Measurements from ENCODE around the gene PERM1. TPM values are rescaled to one million over a fixed set of nuclear protein-coding genes. Genes with fewer than 3 reads are reported as not detected.
A peak's percentile ranks its signal among the peaks of the same experiment; 100 is the strongest.

The PERM1 gene
- total and polyA plus RNA-seq, 2 experiments from 2014 or later, result 0.77 to 1.0 TPM

DNA sequence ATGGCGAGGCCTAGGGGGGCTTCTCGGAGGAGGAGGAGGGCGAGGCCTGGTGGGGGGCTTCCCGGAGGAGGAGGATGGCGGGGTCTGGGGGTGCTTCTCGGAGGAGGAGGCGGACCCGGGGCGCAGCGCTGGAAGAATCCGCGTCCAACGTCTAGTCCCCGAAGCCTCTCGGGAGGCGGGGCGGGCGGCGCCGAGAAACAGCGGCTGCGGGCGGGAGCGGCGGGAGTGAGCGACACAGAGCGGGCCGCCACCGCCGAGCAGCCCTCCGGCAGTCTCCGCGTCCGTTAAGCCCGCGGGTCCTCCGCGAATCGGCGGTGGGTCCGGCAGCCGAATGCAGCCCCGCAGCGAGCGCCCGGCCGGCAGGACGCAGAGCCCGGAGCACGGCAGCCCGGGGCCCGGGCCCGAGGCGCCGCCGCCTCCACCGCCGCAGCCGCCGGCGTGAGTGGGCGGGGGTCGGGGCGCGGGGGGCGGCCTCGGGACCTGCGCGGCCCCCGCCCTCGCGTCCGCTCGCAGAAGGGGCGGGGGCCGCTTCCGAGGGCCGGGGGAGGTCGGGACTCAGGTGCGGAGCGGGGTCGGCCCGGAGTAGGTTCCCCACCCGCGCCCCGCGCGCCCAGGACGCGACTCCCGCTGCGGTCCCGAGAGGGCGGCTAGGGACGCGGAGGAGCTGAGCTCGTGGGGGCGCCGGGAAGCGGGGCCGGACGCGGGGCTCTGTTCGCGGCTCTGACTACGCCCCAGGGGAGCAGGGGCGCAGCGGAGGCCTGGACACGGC, 21.3 kb downstream of the PERM1 start, which contains the start of gene KLHL17:
KLHL17 (plus strand) TSS at position 222 of the 769 bp plus-strand sequence; CDS start at position 332, 110 bp downstream.
- peak within 1 kb of the TSS; percentile 94 for H3K4me3 ChIP-seq
- peaks cover 3% of the 10 kb centered on the region for H3K4me1 ChIP-seq (ENCODE audit: low read depth)
- peaks cover 8% of the 10 kb centered on the region for H3K27me3 ChIP-seq
- H3K9me3 ChIP-seq (ENCODE audit: low read depth), result no peaks in the 10 kb centered on the region
- peak; percentile 75 to 78 for DNase-seq (ENCODE audit: low read depth in 1 of 2, low spot score in 1 of 2)
- TF ChIP-seq, protein P1, sequence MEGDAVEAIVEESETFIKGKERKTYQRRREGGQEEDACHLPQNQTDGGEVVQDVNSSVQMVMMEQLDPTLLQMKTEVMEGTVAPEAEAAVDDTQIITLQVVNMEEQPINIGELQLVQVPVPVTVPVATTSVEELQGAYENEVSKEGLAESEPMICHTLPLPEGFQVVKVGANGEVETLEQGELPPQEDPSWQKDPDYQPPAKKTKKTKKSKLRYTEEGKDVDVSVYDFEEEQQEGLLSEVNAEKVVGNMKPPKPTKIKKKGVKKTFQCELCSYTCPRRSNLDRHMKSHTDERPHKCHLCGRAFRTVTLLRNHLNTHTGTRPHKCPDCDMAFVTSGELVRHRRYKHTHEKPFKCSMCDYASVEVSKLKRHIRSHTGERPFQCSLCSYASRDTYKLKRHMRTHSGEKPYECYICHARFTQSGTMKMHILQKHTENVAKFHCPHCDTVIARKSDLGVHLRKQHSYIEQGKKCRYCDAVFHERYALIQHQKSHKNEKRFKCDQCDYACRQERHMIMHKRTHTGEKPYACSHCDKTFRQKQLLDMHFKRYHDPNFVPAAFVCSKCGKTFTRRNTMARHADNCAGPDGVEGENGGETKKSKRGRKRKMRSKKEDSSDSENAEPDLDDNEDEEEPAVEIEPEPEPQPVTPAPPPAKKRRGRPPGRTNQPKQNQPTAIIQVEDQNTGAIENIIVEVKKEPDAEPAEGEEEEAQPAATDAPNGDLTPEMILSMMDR (IDR thresholded peaks at IDR 0.05; ENCODE audit: low read depth, low read length), result no peak
- peaks cover 7% of the 10 kb centered on the region for H3K36me3 ChIP-seq
- no peak within 1 kb of the TSS for H3K27ac ChIP-seq

DNA sequence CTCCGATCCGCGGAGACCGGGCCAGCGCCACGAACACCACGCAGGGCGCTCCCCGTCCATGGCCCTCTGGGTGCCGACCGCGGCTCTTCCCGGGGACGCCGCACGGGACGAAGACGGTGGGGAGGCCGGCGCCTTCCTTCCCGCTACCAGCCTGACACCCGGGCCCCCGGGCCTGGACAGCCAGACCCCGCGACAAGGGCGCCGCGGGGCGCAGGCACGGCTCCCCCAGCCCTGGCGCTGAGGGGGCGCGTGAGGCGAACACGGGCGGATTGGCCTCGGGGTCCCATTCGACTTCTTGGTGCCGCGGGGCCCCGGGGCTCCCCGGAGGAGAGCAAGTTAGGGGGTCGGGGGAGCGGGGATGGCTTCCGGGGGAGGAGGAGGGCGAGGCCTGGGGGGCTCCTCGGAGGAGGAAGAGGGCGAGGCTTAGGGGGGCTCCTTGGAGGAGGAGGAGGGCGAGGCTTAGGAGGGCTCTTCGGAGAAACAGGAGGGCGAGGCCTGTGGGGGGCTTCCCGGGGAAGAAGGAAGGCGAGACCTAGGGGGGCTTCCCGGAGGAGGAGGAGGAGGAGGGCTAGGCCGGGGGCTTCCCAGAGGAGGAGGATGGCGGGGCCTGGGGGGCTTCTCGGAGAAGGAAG, 22.0 kb downstream of the PERM1 start:
- Histone ChIP-seq H3K36me3 (peaks cover 12% of the 10 kb centered on the region), H3K27ac (no peak overlapping the region), H3K27me3 (peaks cover 4% of the 10 kb centered on the region), H3K4me3 (peak overlapping the region; percentile 94), H3K9me3 (ENCODE audit: low read depth) (no peaks in the 10 kb centered on the region), H3K4me1 (ENCODE audit: low read depth) (peaks cover 3% of the 10 kb centered on the region)
- no peak for DNase-seq (ENCODE audit: low read depth in 1 of 2, low spot score in 1 of 2)
- TF ChIP-seq, protein P1 (IDR thresholded peaks at IDR 0.05; ENCODE audit: low read depth, low read length), result no peak

DNA sequence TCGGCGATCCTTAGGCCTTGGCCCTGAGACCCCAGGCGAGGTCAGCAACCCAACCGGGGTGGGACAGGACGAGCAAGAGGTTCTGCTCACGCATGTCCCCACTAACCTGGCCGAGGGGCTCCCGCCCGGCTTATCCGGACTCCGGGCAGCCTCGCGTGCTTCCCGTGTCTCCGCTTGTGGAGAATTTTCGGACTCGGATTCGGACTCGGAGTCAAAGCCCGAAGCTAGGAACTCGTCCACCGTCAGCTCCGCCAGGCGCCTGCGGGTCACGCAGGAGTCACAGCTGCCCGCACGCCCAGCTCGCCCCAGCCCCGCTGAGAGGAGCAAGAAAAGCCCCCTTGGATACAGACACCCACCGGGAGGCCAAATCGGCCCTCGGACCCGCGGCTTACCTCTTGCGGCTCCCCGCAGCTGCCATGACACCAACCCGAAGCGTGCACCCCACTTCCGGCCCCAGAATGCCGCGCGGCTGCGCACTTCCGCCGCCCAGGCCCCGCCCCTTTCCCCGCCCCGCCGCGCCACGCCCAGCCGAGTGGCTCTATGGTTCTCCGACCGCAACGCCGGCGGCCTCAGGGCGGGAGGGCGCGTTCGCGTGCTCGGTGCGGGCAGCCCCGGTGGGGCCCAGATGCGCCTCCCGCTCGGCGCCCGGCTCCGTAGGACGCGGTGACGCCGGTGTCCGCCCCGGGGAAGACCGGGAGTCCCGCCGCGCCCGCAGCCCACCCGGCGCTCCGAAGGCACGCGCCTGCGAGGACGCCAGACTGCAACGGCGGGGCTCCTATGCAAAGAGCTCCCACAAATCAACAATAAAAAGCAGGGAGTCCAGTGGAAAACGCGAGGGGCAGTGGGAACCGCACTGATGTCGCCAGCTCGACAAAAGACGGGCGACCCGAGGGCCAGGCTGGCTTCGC, 22.8 kb downstream of the PERM1 start, which contains the start of gene NOC2L:
NOC2L (minus strand) TSS at position 434 of the 908 bp plus-strand sequence; CDS start at position 418, 16 bp downstream.
- Histone ChIP-seq H3K27me3 (peaks cover 4% of the 10 kb centered on the region), H3K27ac (no peak within 1 kb of the TSS), H3K36me3 (peaks cover 18% of the 10 kb centered on the region), H3K4me3 (peak within 1 kb of the TSS; percentile 99), H3K4me1 (ENCODE audit: low read depth) (peaks cover 3% of the 10 kb centered on the region), H3K9me3 (ENCODE audit: low read depth) (no peaks in the 10 kb centered on the region)
- DNase-seq (ENCODE audit: low read depth in 1 of 2, low spot score in 1 of 2), result peak; percentile 92 to 93
- TF ChIP-seq, protein P1 (IDR thresholded peaks at IDR 0.05; ENCODE audit: low read depth, low read length), result no peak

DNA sequence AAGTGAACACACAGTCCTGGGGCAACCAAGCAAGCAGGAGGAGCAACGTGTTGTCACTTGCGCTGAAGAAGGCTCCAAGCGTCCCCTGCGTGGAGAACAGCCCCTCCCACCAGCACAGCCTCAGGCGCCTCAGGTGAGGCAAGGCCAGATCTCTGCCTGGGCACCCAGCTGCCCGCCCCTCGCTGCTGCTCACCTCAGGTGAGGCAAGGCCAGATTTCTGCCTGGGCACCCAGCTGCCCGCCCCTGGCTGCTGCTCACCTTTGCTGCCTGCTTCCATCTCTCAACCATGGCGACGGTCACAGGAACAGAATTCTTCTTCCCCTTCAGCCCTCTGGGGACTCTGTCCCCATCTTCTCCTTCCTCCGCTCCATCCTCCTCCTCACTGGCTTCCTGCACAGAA, 25.3 kb downstream of the PERM1 start:
- no peak overlapping the region for H3K4me3 ChIP-seq
- peaks cover 4% of the 10 kb centered on the region for H3K27me3 ChIP-seq
- no peaks in the 10 kb centered on the region for H3K9me3 ChIP-seq (ENCODE audit: low read depth)
- DNase-seq (ENCODE audit: low read depth in 1 of 2, low spot score in 1 of 2), result no peak
- no peak overlapping the region for H3K27ac ChIP-seq
- peaks cover 3% of the 10 kb centered on the region for H3K4me1 ChIP-seq (ENCODE audit: low read depth)
- TF ChIP-seq, protein P1 (IDR thresholded peaks at IDR 0.05; ENCODE audit: low read depth, low read length), result no peak
- H3K36me3 ChIP-seq, result peaks cover 34% of the 10 kb centered on the region

DNA sequence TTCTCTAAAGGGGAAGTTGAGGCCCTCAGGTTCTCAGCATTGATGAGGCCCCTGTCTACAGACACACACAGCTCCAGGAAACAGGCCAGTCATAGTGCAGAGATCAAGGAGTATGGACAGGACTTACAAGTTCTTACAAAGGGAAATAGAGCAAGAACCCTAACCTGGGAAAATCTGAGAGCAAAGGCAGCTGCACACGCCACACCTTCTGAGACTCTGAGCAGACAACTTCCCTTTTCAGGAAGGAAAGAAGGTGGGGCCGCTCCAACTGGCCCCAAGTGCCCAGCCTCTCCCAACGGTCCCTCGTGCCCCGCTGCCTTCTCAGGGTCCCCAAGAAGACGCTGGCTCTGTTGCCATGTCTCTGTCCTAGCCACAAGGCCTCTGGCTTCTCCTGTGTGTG, 26.4 kb downstream of the PERM1 start:
- peaks cover 37% of the 10 kb centered on the region for H3K36me3 ChIP-seq
- peaks cover 3% of the 10 kb centered on the region for H3K4me1 ChIP-seq (ENCODE audit: low read depth)
- no peak overlapping the region for H3K4me3 ChIP-seq
- H3K27ac ChIP-seq, result no peak overlapping the region
- no peak for DNase-seq (ENCODE audit: low read depth in 1 of 2, low spot score in 1 of 2)
- H3K9me3 ChIP-seq (ENCODE audit: low read depth), result no peaks in the 10 kb centered on the region
- TF ChIP-seq, protein P1 (IDR thresholded peaks at IDR 0.05; ENCODE audit: low read depth, low read length), result no peak
- H3K27me3 ChIP-seq, result peaks cover 4% of the 10 kb centered on the region
